ENCODE results near the gene NCOA6.
A peak's percentile ranks its signal among the peaks of the same experiment; 100 is the strongest.

NCOA6 gene

GRCh38 chr20:34712525-34713192, 112.8 kb downstream of the NCOA6 start:
- Histone ChIP-seq H3K9ac (ENCODE audit: low read length) (no peak overlapping the region), H3K36me3 (replicated peaks; ENCODE audit: insufficient read depth, low read length) (no peaks in the 10 kb centered on the region)

GRCh38 chr20:34711813-34712430, 113.5 kb downstream of the NCOA6 start:
- no peak overlapping the region for H3K4me3 ChIP-seq (ENCODE audit: low read length)
- H3K79me2 ChIP-seq (ENCODE audit: low read length): no peaks in the 10 kb centered on the region; the same call in 1 of the 2 replicates
- peaks cover 9% of the 10 kb centered on the region; the same call in 1 of the 2 replicates for H3F3A ChIP-seq (ENCODE audit: insufficient read depth, low read length)
- H3K27ac ChIP-seq (ENCODE audit: low read length): no peak overlapping the region
- TF ChIP-seq EZH2phosphoT487 (IDR thresholded peaks at IDR 0.05; ENCODE audit: low read length) (no peak), EZH2 (optimal IDR thresholded peaks at IDR 0.05; ENCODE audit: low read depth, low read length) (no peak), CTCF (IDR thresholded peaks at IDR 0.05; ENCODE audit: low read length) (no peak)
- H4K20me1 ChIP-seq (ENCODE audit: insufficient read depth, low read length): no peaks in the 10 kb centered on the region
- no peak overlapping the region for H2AFZ ChIP-seq (ENCODE audit: low read length)
- no peak overlapping the region for H3K9ac ChIP-seq (ENCODE audit: low read length)
- H3K9me3 ChIP-seq (replicated peaks; ENCODE audit: insufficient read depth, low read length): no peaks in the 10 kb centered on the region
- no peak for DNase-seq
- no peaks in the 10 kb centered on the region for H3K27me3 ChIP-seq (replicated peaks; ENCODE audit: insufficient read depth, low read length)
- H3K4me2 ChIP-seq (ENCODE audit: low read depth, low read length): no peak overlapping the region
- H3K9me2 ChIP-seq (replicated peaks; ENCODE audit: insufficient read depth, low read length): no peaks in the 10 kb centered on the region
- H3K4me1 ChIP-seq (ENCODE audit: low read length): peaks cover 4% of the 10 kb centered on the region; the same call in 1 of the 2 replicates
- H3K36me3 ChIP-seq (replicated peaks; ENCODE audit: insufficient read depth, low read length): no peaks in the 10 kb centered on the region

More at GRCh38 chr20:34712525-34713192, 112.8 kb downstream of the NCOA6 start:
- no peak for DNase-seq
- no peak for TF ChIP-seq EZH2 (optimal IDR thresholded peaks at IDR 0.05; ENCODE audit: low read depth, low read length)
- no peak for TF ChIP-seq CTCF (IDR thresholded peaks at IDR 0.05; ENCODE audit: low read length)
- no peak for TF ChIP-seq EZH2phosphoT487 (IDR thresholded peaks at IDR 0.05; ENCODE audit: low read length)
- no peak overlapping the region for H3K27ac ChIP-seq (ENCODE audit: low read length)
- H3K9me3 ChIP-seq (replicated peaks; ENCODE audit: insufficient read depth, low read length): no peaks in the 10 kb centered on the region
- H3K9me2 ChIP-seq (replicated peaks; ENCODE audit: insufficient read depth, low read length): no peaks in the 10 kb centered on the region
- no peaks in the 10 kb centered on the region; the same call in 1 of the 2 replicates for H3K79me2 ChIP-seq (ENCODE audit: low read length)
- no peak overlapping the region for H2AFZ ChIP-seq (ENCODE audit: low read length)
- no peak overlapping the region for H3K4me3 ChIP-seq (ENCODE audit: low read length)
- H3F3A ChIP-seq (ENCODE audit: insufficient read depth, low read length): peaks cover 9% of the 10 kb centered on the region; the same call in 1 of the 2 replicates
- H4K20me1 ChIP-seq (ENCODE audit: insufficient read depth, low read length): no peaks in the 10 kb centered on the region
- peaks cover 4% of the 10 kb centered on the region; the same call in 1 of the 2 replicates for H3K4me1 ChIP-seq (ENCODE audit: low read length)
- H3K4me2 ChIP-seq (ENCODE audit: low read depth, low read length): no peak overlapping the region
- H3K27me3 ChIP-seq (replicated peaks; ENCODE audit: insufficient read depth, low read length): no peaks in the 10 kb centered on the region

GRCh38 chr20:34710861-34711574, 114.4 kb downstream of the NCOA6 start:
- DNase-seq: no peak
- peak overlapping the region; percentile 97; the same call in 1 of the 2 replicates for H3K4me2 ChIP-seq (ENCODE audit: low read depth, low read length)
- H4K20me1 ChIP-seq (ENCODE audit: insufficient read depth, low read length): no peaks in the 10 kb centered on the region
- TF ChIP-seq EZH2phosphoT487 (IDR thresholded peaks at IDR 0.05; ENCODE audit: low read length) (no peak), CTCF (IDR thresholded peaks at IDR 0.05; ENCODE audit: low read length) (no peak), EZH2 (optimal IDR thresholded peaks at IDR 0.05; ENCODE audit: low read depth, low read length) (no peak)
- peak overlapping the region; percentile 63; the same call in 1 of the 2 replicates for H3K9ac ChIP-seq (ENCODE audit: low read length)
- H3K36me3 ChIP-seq (replicated peaks; ENCODE audit: insufficient read depth, low read length): no peaks in the 10 kb centered on the region
- H3K9me2 ChIP-seq (replicated peaks; ENCODE audit: insufficient read depth, low read length): no peaks in the 10 kb centered on the region
- peaks cover 4% of the 10 kb centered on the region; the same call in 1 of the 2 replicates for H3K4me1 ChIP-seq (ENCODE audit: low read length)
- H3F3A ChIP-seq (ENCODE audit: insufficient read depth, low read length): peaks cover 9% of the 10 kb centered on the region; the same call in 1 of the 2 replicates
- H3K9me3 ChIP-seq (replicated peaks; ENCODE audit: insufficient read depth, low read length): no peaks in the 10 kb centered on the region
- no peaks in the 10 kb centered on the region; the same call in 1 of the 2 replicates for H3K79me2 ChIP-seq (ENCODE audit: low read length)
- H3K4me3 ChIP-seq (ENCODE audit: low read length): 0 out of 2 replicates have a peak overlapping the region, but pooled peaks have one; percentile 88
- no peak overlapping the region for H3K27ac ChIP-seq (ENCODE audit: low read length)
- H2AFZ ChIP-seq (ENCODE audit: low read length): no peak overlapping the region
- no peaks in the 10 kb centered on the region for H3K27me3 ChIP-seq (replicated peaks; ENCODE audit: insufficient read depth, low read length)

Measured in MM.1S (cell line).